ENCODE results near the gene KCNIP4.

DNA sequence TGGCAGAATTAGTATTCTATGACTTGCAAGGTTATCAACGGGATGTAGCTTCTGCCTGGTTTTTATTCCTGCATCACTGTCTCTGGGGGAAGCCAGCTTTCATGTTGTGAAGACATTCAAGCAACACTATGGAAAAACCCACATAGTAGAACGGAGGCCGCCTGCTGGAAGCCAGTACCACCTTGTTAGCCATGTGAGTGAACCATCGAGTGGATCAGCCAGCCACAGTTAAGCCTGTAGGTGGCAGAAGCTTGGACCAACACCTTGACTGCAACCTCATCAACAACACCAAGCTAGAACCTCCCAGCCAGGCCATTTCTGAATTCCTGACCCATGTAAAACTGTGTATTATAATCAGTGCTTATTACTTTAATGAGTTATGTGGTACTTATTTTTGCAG, 538.2 kb downstream of the KCNIP4 start:
- TF ChIP-seq, protein P1, sequence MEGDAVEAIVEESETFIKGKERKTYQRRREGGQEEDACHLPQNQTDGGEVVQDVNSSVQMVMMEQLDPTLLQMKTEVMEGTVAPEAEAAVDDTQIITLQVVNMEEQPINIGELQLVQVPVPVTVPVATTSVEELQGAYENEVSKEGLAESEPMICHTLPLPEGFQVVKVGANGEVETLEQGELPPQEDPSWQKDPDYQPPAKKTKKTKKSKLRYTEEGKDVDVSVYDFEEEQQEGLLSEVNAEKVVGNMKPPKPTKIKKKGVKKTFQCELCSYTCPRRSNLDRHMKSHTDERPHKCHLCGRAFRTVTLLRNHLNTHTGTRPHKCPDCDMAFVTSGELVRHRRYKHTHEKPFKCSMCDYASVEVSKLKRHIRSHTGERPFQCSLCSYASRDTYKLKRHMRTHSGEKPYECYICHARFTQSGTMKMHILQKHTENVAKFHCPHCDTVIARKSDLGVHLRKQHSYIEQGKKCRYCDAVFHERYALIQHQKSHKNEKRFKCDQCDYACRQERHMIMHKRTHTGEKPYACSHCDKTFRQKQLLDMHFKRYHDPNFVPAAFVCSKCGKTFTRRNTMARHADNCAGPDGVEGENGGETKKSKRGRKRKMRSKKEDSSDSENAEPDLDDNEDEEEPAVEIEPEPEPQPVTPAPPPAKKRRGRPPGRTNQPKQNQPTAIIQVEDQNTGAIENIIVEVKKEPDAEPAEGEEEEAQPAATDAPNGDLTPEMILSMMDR (IDR thresholded peaks at IDR 0.05 in 2 of 3, conservative IDR thresholded peaks at IDR 0.05 in 1 of 3; ENCODE audit: control insufficient read depth in 2 of 3, extremely low read depth in 1 of 3, insufficient read depth in 1 of 3, low read depth in 3 of 3, low read length in 3 of 3), result no peak
- TF ChIP-seq POLR2A (IDR thresholded peaks at IDR 0.05; ENCODE audit: low read depth, low read length), result no peak
- no peak for TF ChIP-seq LARP7 (IDR thresholded peaks at IDR 0.05)
- no peak for TF ChIP-seq EP300 (IDR thresholded peaks at IDR 0.05; ENCODE audit: borderline replicate concordance in 1 of 2, control insufficient read depth in 1 of 2, low read depth in 2 of 2, low read length in 2 of 2)
- no peak for TF ChIP-seq POLR2AphosphoS5 (IDR thresholded peaks at IDR 0.05; ENCODE audit: low read length)
- no peak for TF ChIP-seq ZNF24 (IDR thresholded peaks at IDR 0.05)
- no peak for TF ChIP-seq TBL1XR1 (IDR thresholded peaks at IDR 0.05; ENCODE audit: low read depth, low read length)
- TF ChIP-seq ZNF274 (IDR thresholded peaks at IDR 0.05; ENCODE audit: insufficient read depth, insufficient read length), result no peak
- no peak for TF ChIP-seq YY1 (IDR thresholded peaks at IDR 0.05; ENCODE audit: low read depth, low read length)
- no peak for TF ChIP-seq TCF3 (IDR thresholded peaks at IDR 0.05; ENCODE audit: borderline replicate concordance, insufficient read depth, low read depth, low read length)
- no peak for TF ChIP-seq PAX5 (IDR thresholded peaks at IDR 0.05; ENCODE audit: borderline replicate concordance, low read depth, low read length)

Data from GM12878 (cell line).